Liver (tissue), 3 donors: Measurements from ENCODE around the gene ZNF681.

Experiments
- ATF3 ChIP-seq: IDR thresholded peaks from 2 replicates; pipeline ENCODE4 v1.6.1; 2016; ENCODE audit warnings: antibody characterized with exemption
- CTCF ChIP-seq: fragments of 150-350 bp; IDR thresholded peaks from 2 replicates; pipeline ENCODE4 v1.5.1; 2017; ENCODE audit warnings: improper control_type of control experiment, low read depth, low read length; ENCODE audit not compliant: missing input control
- EGR1 ChIP-seq, 2 donors: IDR thresholded peaks; 2 replicates each; pipeline ENCODE4 v1.6.1; 2016 to 2018; ENCODE audit warnings: antibody characterized with exemption in 2 of 2, low read depth in 2 of 2
- GABPA ChIP-seq, 2 donors: IDR thresholded peaks in 1 of 2; conservative IDR thresholded peaks in 1 of 2; 2 replicates each; pipeline ENCODE4 v1.6.1; 2016; ENCODE audit warnings: antibody characterized with exemption in 2 of 2, mild to moderate bottlenecking in 1 of 2, moderate library complexity in 1 of 2
- HNF4A ChIP-seq, 2 donors: conservative IDR thresholded peaks; 2 replicates each; pipeline ENCODE4 v1.6.1; 2016; ENCODE audit warnings: antibody characterized with exemption in 2 of 2, mild to moderate bottlenecking in 2 of 2
- HNF4G ChIP-seq: IDR thresholded peaks from 2 replicates; pipeline ENCODE4 v1.6.1; 2016; ENCODE audit warnings: antibody characterized with exemption
- JUND ChIP-seq, 2 donors: IDR thresholded peaks; 2 replicates each; pipeline ENCODE4 v1.6.1; 2016; ENCODE audit warnings: antibody characterized with exemption in 2 of 2
- MAX ChIP-seq: IDR thresholded peaks from 2 replicates; pipeline ENCODE4 v1.6.1; 2016; ENCODE audit warnings: antibody characterized with exemption
- RAD21 ChIP-seq, 2 donors: IDR thresholded peaks; 2 replicates each; pipeline ENCODE4 v1.6.1; 2016; ENCODE audit warnings: antibody characterized with exemption in 2 of 2, mild to moderate bottlenecking in 2 of 2
- REST ChIP-seq: IDR thresholded peaks from 2 replicates; pipeline ENCODE4 v1.6.1; 2016; ENCODE audit warnings: antibody characterized with exemption, mild to moderate bottlenecking
- SP1 ChIP-seq: IDR thresholded peaks from 2 replicates; pipeline ENCODE4 v1.6.1; 2018; ENCODE audit warnings: antibody characterized with exemption, mild to moderate bottlenecking
- TAF1 ChIP-seq: conservative IDR thresholded peaks from 2 replicates; pipeline ENCODE4 v1.6.1; 2016; ENCODE audit warnings: antibody characterized with exemption, mild to moderate bottlenecking
- donor health status: healthy.
- donor health status: healthy.

- TF ChIP-seq CTCF = no peak
- no peak for TF ChIP-seq HNF4G
- no peak for TF ChIP-seq EGR1 (IDR thresholded peaks at IDR 0.05; ENCODE audit: low read depth in 2 of 2)
- no peak for TF ChIP-seq ATF3
- TF ChIP-seq RAD21 (IDR thresholded peaks at IDR 0.05) = no peak
- TF ChIP-seq JUND (IDR thresholded peaks at IDR 0.05) = no peak
- peak; percentile 21 for TF ChIP-seq SP1
- TF ChIP-seq TAF1 = peak; percentile 17
- no peak for TF ChIP-seq MAX
- no peak for TF ChIP-seq GABPA (IDR thresholded peaks at IDR 0.05 in 1 of 2, conservative IDR thresholded peaks at IDR 0.05 in 1 of 2)
- TF ChIP-seq HNF4A (conservative IDR thresholded peaks at IDR 0.05) = no peak
- TF ChIP-seq REST = no peak
Measured at GRCh38 chr19:23758187-23759074, at the start of gene ZNF681.
